ENCODE data around the gene FBXL15.

The FBXL15 gene

DNA sequence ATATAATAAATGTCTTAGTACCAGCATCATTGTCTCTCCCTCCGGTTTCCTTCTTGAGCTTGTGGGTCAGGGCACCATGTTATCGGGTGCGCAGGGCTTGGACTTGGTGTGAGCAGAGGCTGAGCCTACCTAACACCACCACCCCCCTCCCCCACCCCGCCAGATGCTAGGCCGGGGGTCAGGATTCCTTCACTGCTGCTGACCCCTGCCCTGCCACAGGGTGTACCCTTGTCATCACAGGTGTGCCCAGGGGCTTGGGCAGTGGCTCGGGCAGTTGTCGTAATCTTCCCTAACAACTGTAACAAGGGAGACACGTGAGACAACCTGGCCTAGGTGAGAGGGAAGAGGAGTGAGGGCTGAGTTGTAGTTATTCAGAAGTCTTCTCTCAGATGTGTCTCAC is 37.8 kb upstream of the FBXL15 start:
- Histone ChIP-seq H3K27me3 (ENCODE audit: insufficient read depth, insufficient read length) (no peaks in the 10 kb centered on the region), H3K9ac (ENCODE audit: insufficient read length, low read depth) (no peak overlapping the region), H3K36me3 (ENCODE audit: insufficient read depth, insufficient read length, low read length) (peaks cover 45% of the 10 kb centered on the region), H3K4me3 (ENCODE audit: insufficient read length, low read depth) (no peak overlapping the region), H3K4me1 (ENCODE audit: insufficient read depth, insufficient read length) (no peaks in the 10 kb centered on the region), H3K9me3 (ENCODE audit: insufficient read depth, low read length) (no peaks in the 10 kb centered on the region)
- DNase-seq (ENCODE audit: low read depth, low spot score) = no peak
- TF ChIP-seq YY1 (IDR thresholded peaks at IDR 0.05; ENCODE audit: insufficient read depth, insufficient read length) (no peak), SUZ12 (IDR thresholded peaks at IDR 0.05; ENCODE audit: extremely low read depth, insufficient read depth, insufficient read length) (no peak), ZNF274 (IDR thresholded peaks at IDR 0.05; ENCODE audit: low read depth, low read length) (no peak)

DNA sequence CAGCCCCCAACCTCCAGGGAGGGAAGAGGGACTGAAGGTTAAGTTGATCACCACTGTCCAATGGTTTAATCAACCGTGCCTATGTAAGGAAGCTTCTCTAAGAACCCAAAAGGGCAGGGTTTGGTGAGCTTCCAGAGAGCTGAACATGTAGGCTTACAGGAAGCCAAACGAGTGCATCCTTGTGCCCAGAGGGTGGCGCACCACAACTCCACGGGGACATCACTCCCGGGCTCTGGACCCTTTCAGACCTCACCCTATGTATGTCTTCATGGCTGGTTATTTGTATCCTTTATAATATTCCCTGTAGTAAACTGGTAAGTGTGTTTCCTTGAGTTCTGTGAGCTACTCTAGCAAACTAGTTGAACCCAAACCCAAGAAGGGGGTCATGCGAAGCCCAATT is 36.6 kb upstream of the FBXL15 start:
- Histone ChIP-seq H3K9me3 (ENCODE audit: insufficient read depth, low read length) (no peaks in the 10 kb centered on the region), H3K27me3 (ENCODE audit: insufficient read depth, insufficient read length) (no peaks in the 10 kb centered on the region), H3K4me3 (ENCODE audit: insufficient read length, low read depth) (no peak overlapping the region), H3K4me1 (ENCODE audit: insufficient read depth, insufficient read length) (no peaks in the 10 kb centered on the region), H3K9ac (ENCODE audit: insufficient read length, low read depth) (no peak overlapping the region), H3K36me3 (ENCODE audit: insufficient read depth, insufficient read length, low read length) (peaks cover 36% of the 10 kb centered on the region)
- DNase-seq (ENCODE audit: low read depth, low spot score) = no peak
- TF ChIP-seq SUZ12 (IDR thresholded peaks at IDR 0.05; ENCODE audit: extremely low read depth, insufficient read depth, insufficient read length) (no peak), YY1 (IDR thresholded peaks at IDR 0.05; ENCODE audit: insufficient read depth, insufficient read length) (no peak), ZNF274 (IDR thresholded peaks at IDR 0.05; ENCODE audit: low read depth, low read length) (no peak)

DNA sequence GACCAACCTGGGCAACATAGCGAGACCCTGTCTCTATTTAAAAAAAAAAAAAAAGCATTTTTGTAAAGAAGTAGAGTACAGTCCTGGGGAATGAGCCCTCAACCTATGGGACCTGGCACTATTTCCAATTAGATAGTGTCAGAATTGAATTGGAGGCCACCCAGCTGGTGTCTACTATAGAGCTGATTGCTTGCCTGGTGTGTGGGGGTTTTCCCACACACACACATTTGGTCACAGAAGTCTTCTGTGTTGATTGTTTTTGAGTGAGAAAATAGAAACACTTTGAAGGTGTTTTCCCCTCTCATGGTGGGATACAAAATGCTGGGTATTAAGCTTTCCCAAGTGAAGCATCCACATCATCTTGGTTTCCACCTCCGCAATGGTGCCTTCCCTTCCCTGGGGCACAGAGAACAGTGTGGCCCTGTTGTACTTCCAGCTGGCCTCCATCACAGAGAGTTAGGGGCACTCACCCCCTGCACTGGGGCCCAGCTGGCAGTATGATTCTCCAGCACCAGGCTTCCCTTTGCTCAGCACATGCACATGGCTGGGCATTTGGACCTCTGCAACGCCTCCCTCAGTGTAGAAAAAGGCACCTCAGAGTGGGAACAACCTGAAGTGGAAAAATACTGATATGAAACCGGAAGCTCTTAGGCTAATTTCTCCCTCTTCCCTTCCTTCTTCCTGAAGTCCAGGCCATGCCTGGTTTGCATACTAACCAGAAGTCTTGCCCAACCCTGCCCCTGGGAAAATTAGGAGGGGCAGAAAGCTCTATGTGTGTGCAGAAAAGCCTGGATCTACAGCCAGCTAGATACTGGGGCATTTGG is 35.8 kb upstream of the FBXL15 start:
- H3K4me1 ChIP-seq (ENCODE audit: insufficient read depth, insufficient read length) = no peaks in the 10 kb centered on the region
- H3K9ac ChIP-seq (ENCODE audit: insufficient read length, low read depth) = no peak overlapping the region
- H3K36me3 ChIP-seq (ENCODE audit: insufficient read depth, insufficient read length, low read length) = peaks cover 28% of the 10 kb centered on the region
- no peaks in the 10 kb centered on the region for H3K9me3 ChIP-seq (ENCODE audit: insufficient read depth, low read length)
- no peak for DNase-seq (ENCODE audit: low read depth, low spot score)
- TF ChIP-seq YY1 (IDR thresholded peaks at IDR 0.05; ENCODE audit: insufficient read depth, insufficient read length) = no peak
- no peak for TF ChIP-seq ZNF274 (IDR thresholded peaks at IDR 0.05; ENCODE audit: low read depth, low read length)
- TF ChIP-seq SUZ12 (IDR thresholded peaks at IDR 0.05; ENCODE audit: extremely low read depth, insufficient read depth, insufficient read length) = no peak
- H3K27me3 ChIP-seq (ENCODE audit: insufficient read depth, insufficient read length) = no peaks in the 10 kb centered on the region
- no peak overlapping the region for H3K4me3 ChIP-seq (ENCODE audit: insufficient read length, low read depth)

DNA sequence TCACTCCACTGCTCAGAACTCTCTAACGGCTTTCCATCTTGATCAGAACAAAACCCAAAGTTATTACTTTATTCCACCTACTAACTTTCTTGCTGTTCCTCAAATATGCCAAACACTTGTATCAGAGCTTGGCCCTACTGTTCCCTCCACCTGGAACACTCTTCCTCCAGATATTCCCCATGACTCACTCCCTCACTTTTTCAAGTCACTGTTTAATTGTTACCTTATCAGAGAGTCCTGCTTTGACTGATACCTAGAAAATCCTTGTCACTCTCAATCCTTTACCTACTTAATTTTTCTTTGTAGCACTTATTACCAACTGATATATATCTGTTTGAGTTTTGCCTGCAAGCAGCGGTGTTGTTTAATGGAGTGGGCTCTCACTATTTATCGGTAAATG is 30.7 kb upstream of the FBXL15 start:
- TF ChIP-seq ZNF274 (IDR thresholded peaks at IDR 0.05; ENCODE audit: low read depth, low read length) = no peak
- TF ChIP-seq SUZ12 (IDR thresholded peaks at IDR 0.05; ENCODE audit: extremely low read depth, insufficient read depth, insufficient read length) = no peak
- TF ChIP-seq YY1 (IDR thresholded peaks at IDR 0.05; ENCODE audit: insufficient read depth, insufficient read length) = no peak
- Histone ChIP-seq H3K36me3 (ENCODE audit: insufficient read depth, insufficient read length, low read length) (no peaks in the 10 kb centered on the region), H3K27me3 (ENCODE audit: insufficient read depth, insufficient read length) (peaks cover 4% of the 10 kb centered on the region)

DNA sequence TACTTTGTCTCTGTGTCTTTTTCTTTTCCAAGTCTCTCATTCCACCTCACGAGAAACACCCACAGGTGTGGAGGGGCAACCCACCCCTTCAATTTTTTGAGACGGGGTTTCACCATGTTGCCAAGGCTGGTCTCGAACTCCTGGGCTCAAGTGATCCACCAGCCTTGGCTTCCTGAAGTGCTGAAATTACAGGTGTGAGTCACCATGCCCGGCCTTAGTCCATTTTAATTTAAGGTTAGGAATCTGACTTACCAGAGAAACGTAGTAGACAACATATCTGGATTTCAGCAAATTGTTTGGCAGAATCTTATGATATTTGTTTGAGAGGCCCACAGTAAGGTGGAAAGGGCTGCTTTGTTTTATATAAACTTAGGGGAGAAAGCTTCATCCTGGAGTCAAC is 28.3 kb upstream of the FBXL15 start:
- H3K9ac ChIP-seq (ENCODE audit: insufficient read length, low read depth) = no peak overlapping the region
- H3K4me3 ChIP-seq (ENCODE audit: insufficient read length, low read depth) = no peak overlapping the region
- peaks cover 4% of the 10 kb centered on the region for H3K27me3 ChIP-seq (ENCODE audit: insufficient read depth, insufficient read length)
- peaks cover 15% of the 10 kb centered on the region for H3K4me1 ChIP-seq (ENCODE audit: insufficient read depth, insufficient read length)
- peaks cover 11% of the 10 kb centered on the region for H3K36me3 ChIP-seq (ENCODE audit: insufficient read depth, insufficient read length, low read length)
- no peak for DNase-seq (ENCODE audit: low read depth, low spot score)
- H3K9me3 ChIP-seq (ENCODE audit: insufficient read depth, low read length) = no peaks in the 10 kb centered on the region
- TF ChIP-seq SUZ12 (IDR thresholded peaks at IDR 0.05; ENCODE audit: extremely low read depth, insufficient read depth, insufficient read length) = no peak
- TF ChIP-seq YY1 (IDR thresholded peaks at IDR 0.05; ENCODE audit: insufficient read depth, insufficient read length) = no peak
- TF ChIP-seq ZNF274 (IDR thresholded peaks at IDR 0.05; ENCODE audit: low read depth, low read length) = no peak

More for the DNA sequence above, 30.7 kb upstream of the FBXL15 start:
- Histone ChIP-seq H3K4me3 (ENCODE audit: insufficient read length, low read depth) (no peak overlapping the region), H3K9me3 (ENCODE audit: insufficient read depth, low read length) (no peaks in the 10 kb centered on the region), H3K9ac (ENCODE audit: insufficient read length, low read depth) (no peak overlapping the region), H3K4me1 (ENCODE audit: insufficient read depth, insufficient read length) (peaks cover 5% of the 10 kb centered on the region)
- no peak for DNase-seq (ENCODE audit: low read depth, low spot score)

DNA sequence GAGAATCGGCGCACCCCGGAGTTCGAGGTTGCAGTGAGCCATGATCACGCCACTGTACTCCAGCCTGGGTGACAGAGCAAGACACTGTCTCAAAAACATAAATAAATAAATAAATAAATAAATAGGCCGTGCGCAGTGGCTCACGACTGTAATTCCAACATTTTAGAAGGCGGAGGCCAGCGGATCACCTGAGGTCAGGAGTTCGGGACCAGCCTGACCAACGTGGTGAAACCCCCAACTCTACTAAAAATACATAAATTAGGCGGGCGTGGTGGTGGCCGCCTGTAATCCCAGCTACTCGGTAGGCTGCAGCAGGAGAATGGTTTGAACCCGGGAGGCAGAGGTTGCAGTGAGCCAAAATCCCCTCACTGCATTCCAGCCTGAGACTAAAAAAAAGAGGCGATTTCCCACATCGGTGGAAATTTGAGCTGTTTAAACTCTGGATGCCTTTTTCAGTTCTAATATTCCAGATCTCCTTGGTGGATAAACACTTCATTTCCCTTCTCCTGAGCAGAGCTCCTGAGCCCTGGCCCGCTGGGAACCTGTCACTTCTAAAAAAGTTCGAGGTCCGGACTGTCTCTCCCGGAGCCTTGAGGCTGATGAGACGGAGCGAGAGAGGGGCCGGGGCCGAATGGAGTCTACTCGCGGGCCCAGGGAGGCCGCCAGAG is 27.1 kb upstream of the FBXL15 start:
- peak overlapping the region; percentile 54 for H3K9ac ChIP-seq (ENCODE audit: insufficient read length, low read depth)
- no peak for TF ChIP-seq ZNF274 (IDR thresholded peaks at IDR 0.05; ENCODE audit: low read depth, low read length)
- no peak for TF ChIP-seq YY1 (IDR thresholded peaks at IDR 0.05; ENCODE audit: insufficient read depth, insufficient read length)
- no peak for TF ChIP-seq SUZ12 (IDR thresholded peaks at IDR 0.05; ENCODE audit: extremely low read depth, insufficient read depth, insufficient read length)
- peak; percentile 59 for DNase-seq (ENCODE audit: low read depth, low spot score)
- peaks cover 4% of the 10 kb centered on the region for H3K27me3 ChIP-seq (ENCODE audit: insufficient read depth, insufficient read length)
- H3K9me3 ChIP-seq (ENCODE audit: insufficient read depth, low read length) = no peaks in the 10 kb centered on the region
- H3K4me3 ChIP-seq (ENCODE audit: insufficient read length, low read depth) = peak overlapping the region; percentile 74
- H3K36me3 ChIP-seq (ENCODE audit: insufficient read depth, insufficient read length, low read length) = peaks cover 23% of the 10 kb centered on the region
- peaks cover 15% of the 10 kb centered on the region for H3K4me1 ChIP-seq (ENCODE audit: insufficient read depth, insufficient read length)
